ENCODE results near the gene GOLGA3.

The GOLGA3 gene

DNA sequence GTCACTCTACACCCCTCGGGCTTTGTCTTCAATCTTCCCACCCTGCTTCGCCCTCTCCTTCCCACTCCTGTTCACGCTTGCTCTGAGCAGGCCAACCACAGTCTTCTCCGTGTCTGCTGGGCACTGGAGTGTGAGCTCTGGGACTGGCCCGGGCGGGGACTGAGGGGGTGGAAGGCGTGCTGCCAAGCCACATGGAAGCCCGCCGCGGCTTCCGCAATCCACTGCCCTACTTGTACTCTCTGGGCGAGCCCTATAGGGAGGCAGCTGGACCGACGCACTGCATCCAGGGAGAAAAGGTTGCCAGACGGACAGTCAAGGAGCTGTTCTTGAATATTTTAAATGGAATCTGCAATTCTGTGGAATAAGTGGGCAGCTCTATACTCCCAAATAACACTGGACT lies 24.8 kb downstream of the GOLGA3 start:
- H3K4me1 ChIP-seq (ENCODE audit: insufficient read depth, poor library complexity, severe bottlenecking) = no peaks in the 10 kb centered on the region
- DNase-seq (ENCODE audit: low spot score) = no peak
- H3K36me3 ChIP-seq (ENCODE audit: low read depth) = peaks cover 81% of the 10 kb centered on the region
- no peak for ATAC-seq (ENCODE audit: low read depth)
- no peak overlapping the region for H3K4me3 ChIP-seq (ENCODE audit: severe bottlenecking)
- H3K9me3 ChIP-seq (ENCODE audit: severe bottlenecking) = no peaks in the 10 kb centered on the region
- TF ChIP-seq, protein P1, sequence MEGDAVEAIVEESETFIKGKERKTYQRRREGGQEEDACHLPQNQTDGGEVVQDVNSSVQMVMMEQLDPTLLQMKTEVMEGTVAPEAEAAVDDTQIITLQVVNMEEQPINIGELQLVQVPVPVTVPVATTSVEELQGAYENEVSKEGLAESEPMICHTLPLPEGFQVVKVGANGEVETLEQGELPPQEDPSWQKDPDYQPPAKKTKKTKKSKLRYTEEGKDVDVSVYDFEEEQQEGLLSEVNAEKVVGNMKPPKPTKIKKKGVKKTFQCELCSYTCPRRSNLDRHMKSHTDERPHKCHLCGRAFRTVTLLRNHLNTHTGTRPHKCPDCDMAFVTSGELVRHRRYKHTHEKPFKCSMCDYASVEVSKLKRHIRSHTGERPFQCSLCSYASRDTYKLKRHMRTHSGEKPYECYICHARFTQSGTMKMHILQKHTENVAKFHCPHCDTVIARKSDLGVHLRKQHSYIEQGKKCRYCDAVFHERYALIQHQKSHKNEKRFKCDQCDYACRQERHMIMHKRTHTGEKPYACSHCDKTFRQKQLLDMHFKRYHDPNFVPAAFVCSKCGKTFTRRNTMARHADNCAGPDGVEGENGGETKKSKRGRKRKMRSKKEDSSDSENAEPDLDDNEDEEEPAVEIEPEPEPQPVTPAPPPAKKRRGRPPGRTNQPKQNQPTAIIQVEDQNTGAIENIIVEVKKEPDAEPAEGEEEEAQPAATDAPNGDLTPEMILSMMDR (IDR thresholded peaks at IDR 0.05; ENCODE audit: poor library complexity, severe bottlenecking) = no peak
- no peaks in the 10 kb centered on the region for H3K27me3 ChIP-seq (ENCODE audit: insufficient read depth, poor library complexity, severe bottlenecking)
- H3K27ac ChIP-seq (ENCODE audit: poor library complexity, severe bottlenecking) = no peak overlapping the region

DNA sequence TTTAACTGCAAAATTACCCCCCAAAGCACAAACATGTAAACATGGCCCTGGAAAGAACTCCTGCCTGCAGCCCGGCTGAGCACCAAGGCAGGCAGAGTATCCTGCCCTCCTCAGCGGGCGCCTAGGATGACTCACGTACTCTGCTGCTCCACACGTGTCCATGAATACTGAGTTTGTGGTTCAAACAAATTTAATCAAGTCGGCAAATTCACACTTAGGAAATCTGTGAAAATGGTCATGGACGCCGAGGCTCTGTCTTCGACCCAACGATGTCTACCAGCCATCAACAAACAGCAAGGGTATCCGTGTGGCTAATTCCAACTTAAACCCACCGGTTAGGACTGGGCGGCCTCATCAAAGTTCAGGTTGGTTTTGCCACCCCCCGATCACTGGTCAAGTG lies 25.5 kb downstream of the GOLGA3 start:
- Histone ChIP-seq H3K4me3 (ENCODE audit: severe bottlenecking) (no peak overlapping the region), H3K27ac (ENCODE audit: poor library complexity, severe bottlenecking) (no peak overlapping the region), H3K27me3 (ENCODE audit: insufficient read depth, poor library complexity, severe bottlenecking) (no peaks in the 10 kb centered on the region), H3K4me1 (ENCODE audit: insufficient read depth, poor library complexity, severe bottlenecking) (no peaks in the 10 kb centered on the region), H3K9me3 (ENCODE audit: severe bottlenecking) (no peaks in the 10 kb centered on the region), H3K36me3 (ENCODE audit: low read depth) (peaks cover 77% of the 10 kb centered on the region)
- DNase-seq (ENCODE audit: low spot score) (no peak), ATAC-seq (ENCODE audit: low read depth) (no peak)
- TF ChIP-seq, protein P1 (IDR thresholded peaks at IDR 0.05; ENCODE audit: poor library complexity, severe bottlenecking) = no peak

DNA sequence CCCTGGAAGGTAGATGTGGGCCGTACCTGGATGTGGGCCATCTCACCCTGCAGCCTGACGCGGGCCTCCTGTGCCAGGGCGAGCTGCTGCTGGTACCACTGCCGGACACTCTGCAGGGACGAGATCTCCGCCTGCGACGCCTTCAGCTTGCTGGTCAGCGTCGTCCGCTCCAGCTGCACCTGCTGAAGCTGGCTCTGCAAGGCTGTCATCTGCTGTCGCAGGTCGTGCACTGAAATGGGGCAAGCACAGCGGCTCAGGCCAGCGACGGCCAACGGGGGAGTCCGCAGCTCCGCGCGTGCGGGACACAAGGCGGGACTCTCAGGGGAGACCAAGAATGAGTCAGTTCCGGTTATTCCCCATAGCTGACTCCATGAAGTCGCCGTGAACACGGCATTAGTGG lies 26.9 kb downstream of the GOLGA3 start:
- H3K9me3 ChIP-seq (ENCODE audit: severe bottlenecking) = no peaks in the 10 kb centered on the region
- TF ChIP-seq, protein P1 (IDR thresholded peaks at IDR 0.05; ENCODE audit: poor library complexity, severe bottlenecking) = no peak
- H3K4me1 ChIP-seq (ENCODE audit: insufficient read depth, poor library complexity, severe bottlenecking) = no peaks in the 10 kb centered on the region
- no peak overlapping the region for H3K4me3 ChIP-seq (ENCODE audit: severe bottlenecking)
- no peak overlapping the region for H3K27ac ChIP-seq (ENCODE audit: poor library complexity, severe bottlenecking)
- no peak for ATAC-seq (ENCODE audit: low read depth)
- peaks cover 78% of the 10 kb centered on the region for H3K36me3 ChIP-seq (ENCODE audit: low read depth)
- no peak for DNase-seq (ENCODE audit: low spot score)
- H3K27me3 ChIP-seq (ENCODE audit: insufficient read depth, poor library complexity, severe bottlenecking) = no peaks in the 10 kb centered on the region

DNA sequence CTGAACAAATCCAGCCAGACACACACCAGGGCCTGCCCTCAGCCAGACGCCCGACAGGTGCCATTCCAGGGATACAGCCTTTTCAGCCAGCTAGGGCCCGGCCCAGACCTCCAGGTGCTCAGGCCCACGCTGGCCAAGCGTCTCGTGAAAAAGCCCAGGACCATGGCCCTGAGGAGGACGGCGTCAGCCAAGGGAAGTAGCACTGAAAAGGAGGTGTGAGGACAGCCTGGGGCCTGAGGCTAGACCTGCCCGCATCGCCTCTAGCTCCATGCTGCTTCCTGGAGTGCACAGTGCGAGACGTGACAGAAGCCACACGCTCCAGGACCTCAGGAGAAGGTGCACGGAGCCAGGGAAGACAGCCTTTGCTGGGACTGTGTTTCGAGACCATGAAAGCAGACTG lies 29.8 kb downstream of the GOLGA3 start:
- ATAC-seq (ENCODE audit: low read depth) (no peak), DNase-seq (ENCODE audit: low spot score) (no peak)
- H3K4me3 ChIP-seq (ENCODE audit: severe bottlenecking) = no peak overlapping the region
- H3K9me3 ChIP-seq (ENCODE audit: severe bottlenecking) = no peaks in the 10 kb centered on the region
- no peaks in the 10 kb centered on the region for H3K27me3 ChIP-seq (ENCODE audit: insufficient read depth, poor library complexity, severe bottlenecking)
- TF ChIP-seq, protein P1 (IDR thresholded peaks at IDR 0.05; ENCODE audit: poor library complexity, severe bottlenecking) = no peak
- H3K36me3 ChIP-seq (ENCODE audit: low read depth) = peaks cover 78% of the 10 kb centered on the region
- H3K4me1 ChIP-seq (ENCODE audit: insufficient read depth, poor library complexity, severe bottlenecking) = no peaks in the 10 kb centered on the region
- no peak overlapping the region for H3K27ac ChIP-seq (ENCODE audit: poor library complexity, severe bottlenecking)

DNA sequence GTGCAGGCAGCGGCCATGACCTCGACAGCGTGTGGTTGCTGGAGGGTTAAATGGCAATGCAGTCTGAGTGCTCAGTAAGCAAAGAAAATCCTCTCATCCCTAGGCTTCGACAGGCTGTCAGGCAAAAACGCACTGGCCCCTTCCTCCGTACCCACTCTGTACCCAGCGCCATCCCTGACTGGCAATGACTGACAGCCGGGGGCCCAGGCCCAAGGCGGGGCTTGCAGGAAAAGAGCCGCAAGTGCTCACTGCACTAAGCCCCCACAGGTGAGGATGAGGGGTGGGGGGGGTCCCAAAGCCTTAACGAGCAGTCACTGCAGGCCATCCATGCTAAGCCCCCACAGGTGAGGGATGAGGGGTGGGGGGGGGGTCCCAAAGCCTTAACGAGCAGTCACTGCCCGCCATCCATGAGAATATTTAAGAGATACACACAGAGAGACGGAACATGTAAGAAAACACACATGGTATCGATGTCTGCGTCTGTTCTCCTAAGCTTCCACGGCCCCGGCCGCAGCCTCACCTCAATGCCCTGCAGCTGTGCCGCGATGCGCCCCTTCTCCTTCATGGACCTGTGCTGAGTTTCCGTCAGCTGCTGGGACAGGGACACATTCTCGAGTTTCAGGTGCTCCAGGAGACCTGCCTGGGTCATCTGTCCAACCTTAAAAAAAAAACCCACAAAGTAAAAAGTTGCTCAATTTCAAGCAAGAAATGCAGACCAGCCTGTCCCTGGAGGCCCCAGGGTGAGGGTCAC lies 30.7 kb downstream of the GOLGA3 start:
- no peaks in the 10 kb centered on the region for H3K27me3 ChIP-seq (ENCODE audit: insufficient read depth, poor library complexity, severe bottlenecking)
- H3K36me3 ChIP-seq (ENCODE audit: low read depth) = peaks cover 71% of the 10 kb centered on the region
- H3K4me3 ChIP-seq (ENCODE audit: severe bottlenecking) = no peak overlapping the region
- ATAC-seq (ENCODE audit: low read depth) (no peak), DNase-seq (ENCODE audit: low spot score) (no peak)
- no peaks in the 10 kb centered on the region for H3K9me3 ChIP-seq (ENCODE audit: severe bottlenecking)
- H3K27ac ChIP-seq (ENCODE audit: poor library complexity, severe bottlenecking) = no peak overlapping the region
- TF ChIP-seq, protein P1 (IDR thresholded peaks at IDR 0.05; ENCODE audit: poor library complexity, severe bottlenecking) = no peak
- no peaks in the 10 kb centered on the region for H3K4me1 ChIP-seq (ENCODE audit: insufficient read depth, poor library complexity, severe bottlenecking)

Data from RWPE2 (cell line).